Neural cell (in vitro differentiated cells): ENCODE measurements around the gene LRRC18. TPM values are rescaled to one million over a fixed set of nuclear protein-coding genes. Genes with fewer than 3 reads are reported as not detected.

Source experiments
- H2AFZ ChIP-seq: fragments of 200-600, 300-800 bp; sonication (generic), shearing (Covaris generic); 2 replicates; pipeline ENCODE4 v1.6.0; 2014; ENCODE audit warnings: low read depth, mild to moderate bottlenecking, antibody characterized with exemption, low read length, moderate library complexity
- H3F3A ChIP-seq: fragments of 200-600 bp; shearing (Covaris generic); 2 replicates; pipeline ENCODE4 v1.6.1; 2016; ENCODE audit warnings: mild to moderate bottlenecking, moderate library complexity, mixed read lengths, antibody characterized with exemption, low read length; ENCODE audit not compliant: insufficient read depth, poor library complexity, severe bottlenecking
- H3K27ac ChIP-seq: fragments of 200-600, 300-800 bp; sonication (generic), shearing (Covaris generic); 2 replicates; pipeline ENCODE4 v1.5.1; 2014; ENCODE audit warnings: mild to moderate bottlenecking, low read length, moderate library complexity
- H3K27me3 ChIP-seq: fragments of 300-800, 200-600 bp; sonication (generic), shearing (Covaris generic); 2 replicates; pipeline ENCODE4 v1.6.0; 2014; ENCODE audit warnings: mild to moderate bottlenecking, low read depth, low read length, moderate library complexity; ENCODE audit not compliant: insufficient read depth
- H3K36me3 ChIP-seq: fragments of 300-800, 200-600 bp; sonication (generic), shearing (Covaris generic); 2 replicates; pipeline ENCODE4 v1.5.1; 2014; ENCODE audit warnings: mild to moderate bottlenecking, antibody characterized with exemption, low read length, moderate library complexity; ENCODE audit not compliant: insufficient read depth
- H3K4me2 ChIP-seq: fragments of 300-800, 200-600 bp; sonication (generic), shearing (Covaris generic); 2 replicates; pipeline ENCODE4 v1.6.0; 2014; ENCODE audit warnings: mild to moderate bottlenecking, low read length
- H3K4me3 ChIP-seq: fragments of 300-800, 200-600 bp; sonication (generic), shearing (Covaris generic); 2 replicates; pipeline ENCODE4 v1.5.1; 2014; ENCODE audit warnings: mild to moderate bottlenecking, low read length, moderate library complexity
- H3K79me2 ChIP-seq: fragments of 200-600 bp; shearing (Covaris generic); replicated peaks from 2 replicates; pipeline ENCODE4 v1.6.0; 2014; ENCODE audit warnings: mild to moderate bottlenecking, low read length, moderate library complexity; ENCODE audit not compliant: insufficient read depth
- H3K9ac ChIP-seq: fragments of 300-800, 200-600 bp; sonication (generic), shearing (Covaris generic); 2 replicates; pipeline ENCODE4 v1.6.1; 2016; ENCODE audit warnings: mild to moderate bottlenecking, low read length, mixed read lengths
- H3K9me2 ChIP-seq: fragments of 200-600 bp; shearing (Covaris generic); 2 replicates; pipeline ENCODE4 v1.6.1; 2016; ENCODE audit warnings: mild to moderate bottlenecking, low read length, mixed read lengths; ENCODE audit not compliant: insufficient read depth
- H3K9me3 ChIP-seq: fragments of 200-600, 300-800 bp; sonication (generic), shearing (Covaris generic); 2 replicates; pipeline ENCODE4 v1.6.1; 2016; ENCODE audit warnings: mild to moderate bottlenecking, mixed run types, low read length, moderate library complexity, mixed read lengths
- H4K20me1 ChIP-seq: fragments of 200-600 bp; shearing (Covaris generic); 2 replicates; pipeline ENCODE4 v1.6.1; 2016; ENCODE audit warnings: mild to moderate bottlenecking, mixed run types; ENCODE audit not compliant: insufficient read depth
- EP300 ChIP-seq: fragments of 450-650 bp; conservative IDR thresholded peaks from 2 replicates; pipeline ENCODE4 v1.6.1; 2014; ENCODE audit warnings: antibody characterized with exemption, mild to moderate bottlenecking, moderate library complexity; ENCODE audit not compliant: poor library complexity, severe bottlenecking
- EZH2 ChIP-seq: fragments of 200-600, 300-800 bp; shearing (Covaris generic), sonication (generic); IDR thresholded peaks from 2 replicates; pipeline ENCODE4 v1.6.1; 2014; ENCODE audit warnings: antibody characterized with exemption, low read length, borderline replicate concordance, mild to moderate bottlenecking; ENCODE audit not compliant: insufficient read depth, poor library complexity, severe bottlenecking
- MXI1 ChIP-seq: fragments of 450-650 bp; conservative IDR thresholded peaks from 2 replicates; pipeline ENCODE4 v1.6.1; 2014; ENCODE audit warnings: antibody characterized with exemption, mild to moderate bottlenecking; ENCODE audit not compliant: poor library complexity, severe bottlenecking
- POLR2AphosphoS5 ChIP-seq: IDR thresholded peaks from 2 replicates; pipeline ENCODE4 v1.6.1; 2012
- RAD21 ChIP-seq: fragments of 450-650 bp; conservative IDR thresholded peaks from 2 replicates; pipeline ENCODE4 v1.6.1; 2014; ENCODE audit warnings: antibody characterized with exemption, mild to moderate bottlenecking, moderate library complexity
- SMC3 ChIP-seq: fragments of 450-650 bp; conservative IDR thresholded peaks from 2 replicates; pipeline ENCODE4 v1.6.1; 2014; ENCODE audit warnings: antibody characterized with exemption, mild to moderate bottlenecking, moderate library complexity; ENCODE audit not compliant: poor library complexity
- TAF1 ChIP-seq: IDR thresholded peaks from 2 replicates; pipeline ENCODE4 v1.6.1; 2012; ENCODE audit warnings: low read depth
- polyA plus RNA-seq: library from polyadenylated mRNA; depleted of rRNA; stranded (reverse); fragments of >200 nt; gene quantifications from 2 replicates; pipeline ENCODE4 v1.2.3, GENCODE V29; 2014
- TF ChIP-seq, protein P1 (sequence below): fragments of 450-650 bp; IDR thresholded peaks from 2 replicates; pipeline ENCODE4 v1.5.1; 2014; ENCODE audit warnings: antibody characterized with exemption, mild to moderate bottlenecking, moderate library complexity; ENCODE audit not compliant: poor library complexity, severe bottlenecking
- TF ChIP-seq, protein P2 (sequence below): IDR thresholded peaks from 2 replicates; pipeline ENCODE4 v1.6.1; 2012; ENCODE audit warnings: borderline replicate concordance

LRRC18 gene
- polyA plus RNA-seq, 1 donor from 2014 or later: not detected

DNA sequence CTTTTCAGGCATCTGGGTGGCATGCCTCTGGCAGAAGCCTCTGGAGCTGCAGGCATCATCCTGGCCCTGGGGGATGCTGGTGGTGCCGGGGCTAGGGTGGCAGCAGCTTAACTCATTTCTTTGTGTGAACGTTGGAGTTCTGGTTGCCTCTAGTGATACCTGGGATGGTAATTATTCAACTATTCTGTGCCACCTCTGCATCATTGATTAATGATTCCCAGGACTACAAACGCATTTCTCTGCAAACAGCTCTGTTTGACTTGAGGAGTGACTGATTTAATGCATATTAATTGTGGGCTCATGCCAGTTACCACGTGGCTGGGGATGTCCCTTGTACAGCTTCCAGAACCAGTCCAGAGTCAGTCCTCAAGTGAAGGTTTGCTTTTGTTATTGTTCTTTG, 55.9 kb downstream of the LRRC18 start:
- Histone ChIP-seq H3K79me2 (no peaks in the 10 kb centered on the region), H3K36me3 (no peaks in the 10 kb centered on the region), H4K20me1 (no peaks in the 10 kb centered on the region), H3K9ac (no peak overlapping the region), H2AFZ (no peak overlapping the region), H3K9me3 (no peaks in the 10 kb centered on the region), H3K27ac (no peak overlapping the region), H3K4me2 (no peak overlapping the region), H3K4me3 (no peak overlapping the region), H3K9me2 (no peaks in the 10 kb centered on the region), H3K27me3 (no peaks in the 10 kb centered on the region), H3F3A (no peaks in the 10 kb centered on the region)
- TF ChIP-seq RAD21 (no peak), SMC3 (no peak), EZH2 (no peak), MXI1 (no peak), POLR2AphosphoS5 (no peak), TAF1 (no peak), EP300 (no peak)
- TF ChIP-seq, protein P1, sequence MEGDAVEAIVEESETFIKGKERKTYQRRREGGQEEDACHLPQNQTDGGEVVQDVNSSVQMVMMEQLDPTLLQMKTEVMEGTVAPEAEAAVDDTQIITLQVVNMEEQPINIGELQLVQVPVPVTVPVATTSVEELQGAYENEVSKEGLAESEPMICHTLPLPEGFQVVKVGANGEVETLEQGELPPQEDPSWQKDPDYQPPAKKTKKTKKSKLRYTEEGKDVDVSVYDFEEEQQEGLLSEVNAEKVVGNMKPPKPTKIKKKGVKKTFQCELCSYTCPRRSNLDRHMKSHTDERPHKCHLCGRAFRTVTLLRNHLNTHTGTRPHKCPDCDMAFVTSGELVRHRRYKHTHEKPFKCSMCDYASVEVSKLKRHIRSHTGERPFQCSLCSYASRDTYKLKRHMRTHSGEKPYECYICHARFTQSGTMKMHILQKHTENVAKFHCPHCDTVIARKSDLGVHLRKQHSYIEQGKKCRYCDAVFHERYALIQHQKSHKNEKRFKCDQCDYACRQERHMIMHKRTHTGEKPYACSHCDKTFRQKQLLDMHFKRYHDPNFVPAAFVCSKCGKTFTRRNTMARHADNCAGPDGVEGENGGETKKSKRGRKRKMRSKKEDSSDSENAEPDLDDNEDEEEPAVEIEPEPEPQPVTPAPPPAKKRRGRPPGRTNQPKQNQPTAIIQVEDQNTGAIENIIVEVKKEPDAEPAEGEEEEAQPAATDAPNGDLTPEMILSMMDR: no peak
- TF ChIP-seq, protein P2, sequence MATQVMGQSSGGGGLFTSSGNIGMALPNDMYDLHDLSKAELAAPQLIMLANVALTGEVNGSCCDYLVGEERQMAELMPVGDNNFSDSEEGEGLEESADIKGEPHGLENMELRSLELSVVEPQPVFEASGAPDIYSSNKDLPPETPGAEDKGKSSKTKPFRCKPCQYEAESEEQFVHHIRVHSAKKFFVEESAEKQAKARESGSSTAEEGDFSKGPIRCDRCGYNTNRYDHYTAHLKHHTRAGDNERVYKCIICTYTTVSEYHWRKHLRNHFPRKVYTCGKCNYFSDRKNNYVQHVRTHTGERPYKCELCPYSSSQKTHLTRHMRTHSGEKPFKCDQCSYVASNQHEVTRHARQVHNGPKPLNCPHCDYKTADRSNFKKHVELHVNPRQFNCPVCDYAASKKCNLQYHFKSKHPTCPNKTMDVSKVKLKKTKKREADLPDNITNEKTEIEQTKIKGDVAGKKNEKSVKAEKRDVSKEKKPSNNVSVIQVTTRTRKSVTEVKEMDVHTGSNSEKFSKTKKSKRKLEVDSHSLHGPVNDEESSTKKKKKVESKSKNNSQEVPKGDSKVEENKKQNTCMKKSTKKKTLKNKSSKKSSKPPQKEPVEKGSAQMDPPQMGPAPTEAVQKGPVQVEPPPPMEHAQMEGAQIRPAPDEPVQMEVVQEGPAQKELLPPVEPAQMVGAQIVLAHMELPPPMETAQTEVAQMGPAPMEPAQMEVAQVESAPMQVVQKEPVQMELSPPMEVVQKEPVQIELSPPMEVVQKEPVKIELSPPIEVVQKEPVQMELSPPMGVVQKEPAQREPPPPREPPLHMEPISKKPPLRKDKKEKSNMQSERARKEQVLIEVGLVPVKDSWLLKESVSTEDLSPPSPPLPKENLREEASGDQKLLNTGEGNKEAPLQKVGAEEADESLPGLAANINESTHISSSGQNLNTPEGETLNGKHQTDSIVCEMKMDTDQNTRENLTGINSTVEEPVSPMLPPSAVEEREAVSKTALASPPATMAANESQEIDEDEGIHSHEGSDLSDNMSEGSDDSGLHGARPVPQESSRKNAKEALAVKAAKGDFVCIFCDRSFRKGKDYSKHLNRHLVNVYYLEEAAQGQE: no peak

DNA sequence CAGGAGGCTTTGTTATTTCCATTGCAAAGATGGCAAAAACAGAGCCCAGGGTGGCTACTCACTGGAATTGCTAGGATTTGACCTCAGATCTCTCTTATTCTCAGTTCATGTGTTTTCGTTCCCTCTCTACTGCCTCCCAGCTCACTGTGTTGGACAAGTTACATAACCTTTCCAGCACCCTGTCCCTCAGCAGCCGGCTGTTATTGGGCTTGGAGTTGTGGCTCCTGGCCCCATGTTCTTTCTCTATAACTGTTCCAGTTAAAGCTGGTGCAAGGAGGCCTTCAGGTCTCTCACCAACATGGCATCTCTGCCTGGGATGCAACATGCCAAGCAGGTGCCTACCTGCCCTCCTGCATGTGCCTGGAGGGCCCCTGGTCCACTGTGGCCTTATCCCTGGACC, 56.8 kb downstream of the LRRC18 start:
- no peak for TF ChIP-seq SMC3
- TF ChIP-seq, protein P2: no peak
- TF ChIP-seq EZH2: no peak
- no peak for TF ChIP-seq EP300
- TF ChIP-seq, protein P1: no peak
- no peak for TF ChIP-seq MXI1
- no peak for TF ChIP-seq RAD21
- no peak for TF ChIP-seq TAF1
- TF ChIP-seq POLR2AphosphoS5: no peak
- Histone ChIP-seq H3K4me3 (no peak overlapping the region), H3K9me3 (no peaks in the 10 kb centered on the region), H3K27ac (no peak overlapping the region), H3K36me3 (no peaks in the 10 kb centered on the region), H4K20me1 (no peaks in the 10 kb centered on the region), H3K9me2 (no peaks in the 10 kb centered on the region), H3K9ac (no peak overlapping the region), H2AFZ (no peak overlapping the region), H3K79me2 (no peaks in the 10 kb centered on the region), H3K27me3 (no peaks in the 10 kb centered on the region), H3K4me2 (no peak overlapping the region), H3F3A (no peaks in the 10 kb centered on the region)
